ENCODE results near the gene PLA2G6. TPM values are rescaled to one million over a fixed set of nuclear protein-coding genes. Genes with fewer than 3 reads are reported as not detected.

The PLA2G6 gene
- total and polyA plus RNA-seq, 2 of the 13 experiments (the other 11 are each of a cell fraction or from before 2014, with no cell fraction given) = 4.8 to 11.5 TPM

- TF ChIP-seq ELF3 (CRISPR knock-in tag; IDR thresholded peaks at IDR 0.05) = peak; percentile 67; the same call in 1 of the 2 replicates
- TF ChIP-seq CHD4 (IDR thresholded peaks at IDR 0.05; ENCODE audit: borderline replicate concordance, low read length) = no peak
- TF ChIP-seq ZMAT5 (CRISPR knock-in tag; IDR thresholded peaks at IDR 0.05; ENCODE audit: borderline replicate concordance, low read depth) = no peak
- no peak for TF ChIP-seq ZNF142 (CRISPR knock-in tag; IDR thresholded peaks at IDR 0.05)
- no peak for TF ChIP-seq ZFP1 (CRISPR knock-in tag; IDR thresholded peaks at IDR 0.05)
- no peak for TF ChIP-seq NFATC3 (CRISPR knock-in tag; IDR thresholded peaks at IDR 0.05)
- peak; percentile 8; the same call in 1 of the 2 replicates for TF ChIP-seq NFKB2 (CRISPR knock-in tag; IDR thresholded peaks at IDR 0.05; ENCODE audit: borderline replicate concordance)
- no peak for TF ChIP-seq PREB (CRISPR knock-in tag; IDR thresholded peaks at IDR 0.05)
- no peak for TF ChIP-seq CAMTA2 (CRISPR knock-in tag; IDR thresholded peaks at IDR 0.05; ENCODE audit: borderline replicate concordance)
- TF ChIP-seq RXRB (CRISPR knock-in tag; IDR thresholded peaks at IDR 0.05; ENCODE audit: borderline replicate concordance) = peak; percentile 76
- peak; percentile 55 for TF ChIP-seq KAT8 (CRISPR knock-in tag; IDR thresholded peaks at IDR 0.05)
- TF ChIP-seq TOE1 (CRISPR knock-in tag; IDR thresholded peaks at IDR 0.05) = no peak
- no peak for TF ChIP-seq ETS1 (CRISPR knock-in tag; IDR thresholded peaks at IDR 0.05)
- TF ChIP-seq ZNF275 (CRISPR knock-in tag; IDR thresholded peaks at IDR 0.05; ENCODE audit: borderline replicate concordance) = no peak
- TF ChIP-seq PAX8 (CRISPR knock-in tag; IDR thresholded peaks at IDR 0.05; ENCODE audit: borderline replicate concordance) = no peak
- TF ChIP-seq RAD51 (IDR thresholded peaks at IDR 0.05; ENCODE audit: borderline replicate concordance) = no peak
- no peak for TF ChIP-seq ZNF337 (CRISPR knock-in tag; IDR thresholded peaks at IDR 0.05; ENCODE audit: borderline replicate concordance, low read depth)
- TF ChIP-seq RCOR2 (CRISPR knock-in tag; IDR thresholded peaks at IDR 0.05) = peak; percentile 66
- TF ChIP-seq NR2F6 (IDR thresholded peaks at IDR 0.05) = peak; percentile 79
- TF ChIP-seq NR2F6 (CRISPR knock-in tag; IDR thresholded peaks at IDR 0.05) = peak; percentile 84
Measured at GRCh38 chr22:38107692-38108515, 73.7 kb downstream of the PLA2G6 start (continued).
